Thyroid gland (tissue), 4 donors: ENCODE data around the gene MEIOSIN.

Experiments
- POLR2A ChIP-seq, 2 donors: fragments of 450-650 bp; IDR thresholded peaks; one replicate each; pipeline ENCODE4 v1.6.1; 2017; ENCODE audit warnings: antibody characterized with exemption in 2 of 2, mild to moderate bottlenecking in 2 of 2, moderate library complexity in 1 of 2
- TF ChIP-seq, protein P1 (sequence below), 6 experiments: fragments of 200-600 bp in 3 of 6; fragments of 450-650 bp in 3 of 6; sonication (generic) in 3 of 6; IDR thresholded peaks; one replicate each; pipeline ENCODE4 v1.5.1; 2016 to 2019; ENCODE audit warnings: antibody characterized with exemption in 6 of 6, mild to moderate bottlenecking in 2 of 6, inconsistent platforms in 1 of 6, moderate library complexity in 1 of 6

DNA sequence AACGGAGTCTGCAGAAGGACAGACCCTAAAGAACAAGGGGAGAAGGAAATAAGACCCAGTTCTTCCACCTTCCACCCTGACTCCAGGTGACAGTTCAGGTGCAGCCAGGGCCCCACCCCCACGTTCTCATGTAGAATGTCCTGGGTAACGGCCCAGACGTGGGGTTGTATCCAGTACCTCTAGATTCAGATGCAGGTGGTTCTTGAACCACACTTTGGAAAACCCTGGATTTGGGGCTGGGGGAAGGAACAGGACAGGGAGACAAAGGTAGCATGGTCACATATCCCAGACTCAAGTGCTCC is 46.9 kb downstream of the MEIOSIN start:
- TF ChIP-seq, protein P1, sequence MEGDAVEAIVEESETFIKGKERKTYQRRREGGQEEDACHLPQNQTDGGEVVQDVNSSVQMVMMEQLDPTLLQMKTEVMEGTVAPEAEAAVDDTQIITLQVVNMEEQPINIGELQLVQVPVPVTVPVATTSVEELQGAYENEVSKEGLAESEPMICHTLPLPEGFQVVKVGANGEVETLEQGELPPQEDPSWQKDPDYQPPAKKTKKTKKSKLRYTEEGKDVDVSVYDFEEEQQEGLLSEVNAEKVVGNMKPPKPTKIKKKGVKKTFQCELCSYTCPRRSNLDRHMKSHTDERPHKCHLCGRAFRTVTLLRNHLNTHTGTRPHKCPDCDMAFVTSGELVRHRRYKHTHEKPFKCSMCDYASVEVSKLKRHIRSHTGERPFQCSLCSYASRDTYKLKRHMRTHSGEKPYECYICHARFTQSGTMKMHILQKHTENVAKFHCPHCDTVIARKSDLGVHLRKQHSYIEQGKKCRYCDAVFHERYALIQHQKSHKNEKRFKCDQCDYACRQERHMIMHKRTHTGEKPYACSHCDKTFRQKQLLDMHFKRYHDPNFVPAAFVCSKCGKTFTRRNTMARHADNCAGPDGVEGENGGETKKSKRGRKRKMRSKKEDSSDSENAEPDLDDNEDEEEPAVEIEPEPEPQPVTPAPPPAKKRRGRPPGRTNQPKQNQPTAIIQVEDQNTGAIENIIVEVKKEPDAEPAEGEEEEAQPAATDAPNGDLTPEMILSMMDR (IDR thresholded peaks at IDR 0.05) = no peak
- TF ChIP-seq POLR2A (IDR thresholded peaks at IDR 0.05) = no peak
